Mammary microvascular endothelial cell (primary cell): Measurements from ENCODE around the gene DMBT1. TPM values are rescaled to one million over a fixed set of nuclear protein-coding genes. Genes with fewer than 3 reads are reported as not detected.

ENCODE experiments used
- total RNA-seq: library from RNA; depleted of rRNA; stranded (reverse); fragments of >200 nt; gene quantifications from 2 replicates; pipeline ENCODE4 v1.2.3, GENCODE V29; 2015

The DMBT1 gene
- total RNA-seq: not detected in 2 replicates

GRCh38 chr10:122560279-122560804 lies at the start of gene DMBT1:
DMBT1 (plus strand) TSS chr10:122560754; CDS start chr10:122560771, 17 bp downstream.

Other genes starting within 250 kb of the DMBT1 start
- 34.0 and 34.8 TPM in 2 replicates for gene PLEKHA1, start 186.0 kb upstream of the DMBT1 start, total RNA-seq
- not detected in 2 replicates for gene ARMS2, start 106.1 kb upstream of the DMBT1 start, total RNA-seq
- 50.4 and 51.6 TPM in 2 replicates for gene HTRA1, start 99.2 kb upstream of the DMBT1 start, total RNA-seq
- not detected in 2 replicates for gene C10orf120, start 139.1 kb downstream of the DMBT1 start, total RNA-seq